Measurements from ENCODE around the gene ZNHIT1. TPM values are rescaled to one million over a fixed set of nuclear protein-coding genes. Genes with fewer than 3 reads are reported as not detected.
A peak's percentile ranks its signal among the peaks of the same experiment; 100 is the strongest.

Gene ZNHIT1
- polyA plus RNA-seq, 3 donors, result 29.3 to 109 (median 74.9) TPM

- TF ChIP-seq CTCF (IDR thresholded peaks at IDR 0.05), result no peak
- Mint-ChIP-seq H3K4me1 (peaks cover 40% of the 10 kb centered on the region), H3K36me3 (peaks cover 29 to 44% of the 10 kb centered on the region in 2 donors), H3K27ac (peak overlapping the region; percentile 90 to 98 (median 96)), H3K4me3 (peak overlapping the region; percentile 96 to 97), H3K9me3 (peaks cover 0 to 2% (median 0%) of the 10 kb centered on the region in 7 donors), H3K27me3 (ENCODE audit: low read depth in 3 of 3) (peaks cover 0 to under 1% (median 0%) of the 10 kb centered on the region in 3 donors)
- Histone ChIP-seq H3K27ac (ENCODE audit: low read depth in 1 of 2, low read length in 2 of 2) (peak overlapping the region; percentile 67 to 96), H2AFZ (ENCODE audit: insufficient read depth, low read depth, low read length, poor library complexity, severe bottlenecking) (peak overlapping the region; percentile 91), H3K36me3 (replicated peaks in 1 of 2; ENCODE audit: control insufficient read depth in 1 of 2, insufficient read depth in 2 of 2, low read length in 2 of 2) (peaks cover 5 to 29% of the 10 kb centered on the region in 2 donors), H3K27me3 (ENCODE audit: control insufficient read depth in 2 of 2, insufficient read depth in 2 of 2, low read length in 2 of 2) (no peaks in the 10 kb centered on the region), H3K4me2 (replicated peaks; ENCODE audit: extremely low read depth, low read length, poor library complexity, severe bottlenecking) (peak overlapping the region; percentile 94), H3K4me1 (ENCODE audit: control insufficient read depth in 1 of 2, insufficient read depth in 2 of 2, low read length in 2 of 2) (peaks cover 34 to 45% of the 10 kb centered on the region in 2 donors), H4K20me1 (ENCODE audit: insufficient read depth, low read length) (peaks cover 69% of the 10 kb centered on the region), H3K4me3 (replicated peaks in 1 of 3; ENCODE audit: low read depth in 2 of 3, low read length in 3 of 3) (peak overlapping the region; percentile 68 to 97 (median 78)), H3K9ac (ENCODE audit: insufficient read depth, low read length, poor library complexity, severe bottlenecking) (peak overlapping the region; percentile 82), H3K9me3 (replicated peaks in 1 of 2; ENCODE audit: control insufficient read depth in 1 of 2, insufficient read depth in 1 of 2, low read length in 2 of 2) (no peaks in the 10 kb centered on the region), H3K79me2 (ENCODE audit: insufficient read depth, low read length) (peaks cover 65% of the 10 kb centered on the region)
- WGBS (ENCODE audit: insufficient coverage), result 33% methylated on average over 32 of the region's 32 CpGs
- intact Hi-C loops (cut with micrococcal nuclease), result loop anchor here in 1 of 2 donors (2.0 to 10.0 kb wide), 3 partner anchors 28 to 660 kb away; partner anchors contain the start of genes FBXO24, LRCH4 and PLOD3
- no peak for DNase-seq
Measured at GRCh38 chr7:101245147-101245668, 27.2 kb downstream of the ZNHIT1 start.

- no peak overlapping the region for H3K27ac ChIP-seq (ENCODE audit: low read depth in 1 of 2, low read length in 2 of 2)
- H3K36me3 ChIP-seq (replicated peaks in 1 of 2; ENCODE audit: control insufficient read depth in 1 of 2, insufficient read depth in 2 of 2, low read length in 2 of 2), result peaks cover 5 to 23% of the 10 kb centered on the region in 2 donors
- no peak overlapping the region for H3K4me3 ChIP-seq (replicated peaks in 1 of 3; ENCODE audit: low read depth in 2 of 3, low read length in 3 of 3)
- H3K27me3 ChIP-seq (ENCODE audit: control insufficient read depth in 2 of 2, insufficient read depth in 2 of 2, low read length in 2 of 2), result no peaks in the 10 kb centered on the region
- H3K4me3 Mint-ChIP-seq, result no peak overlapping the region
- intact Hi-C loops (cut with micrococcal nuclease), result loop anchor here in 1 of 2 donors (10.0 kb wide), 2 partner anchors 103 to 663 kb away; partner anchors contain the start of genes FBXO24 and LRCH4
- no peak overlapping the region for H3K9ac ChIP-seq (ENCODE audit: insufficient read depth, low read length, poor library complexity, severe bottlenecking)
- H2AFZ ChIP-seq (ENCODE audit: insufficient read depth, low read depth, low read length, poor library complexity, severe bottlenecking), result no peak overlapping the region
- H3K27me3 Mint-ChIP-seq (ENCODE audit: low read depth in 3 of 3), result peaks cover 0 to 1% (median 0%) of the 10 kb centered on the region in 3 donors
- peaks cover 43% of the 10 kb centered on the region for H3K4me1 Mint-ChIP-seq
- peaks cover 39 to 46% of the 10 kb centered on the region in 2 donors for H3K4me1 ChIP-seq (ENCODE audit: control insufficient read depth in 1 of 2, insufficient read depth in 2 of 2, low read length in 2 of 2)
- H4K20me1 ChIP-seq (ENCODE audit: insufficient read depth, low read length), result peaks cover 58% of the 10 kb centered on the region
- no peak overlapping the region for H3K27ac Mint-ChIP-seq
- WGBS (ENCODE audit: insufficient coverage), result 98% methylated on average over 5 of the region's 5 CpGs
- no peak overlapping the region for H3K4me2 ChIP-seq (replicated peaks; ENCODE audit: extremely low read depth, low read length, poor library complexity, severe bottlenecking)
- no peak for DNase-seq
- H3K36me3 Mint-ChIP-seq, result peaks cover 18 to 33% of the 10 kb centered on the region in 2 donors
- TF ChIP-seq CTCF (IDR thresholded peaks at IDR 0.05), result no peak
- H3K9me3 Mint-ChIP-seq, result no peaks in the 10 kb centered on the region
- H3K79me2 ChIP-seq (ENCODE audit: insufficient read depth, low read length), result peaks cover 79% of the 10 kb centered on the region
- no peaks in the 10 kb centered on the region for H3K9me3 ChIP-seq (replicated peaks in 1 of 2; ENCODE audit: control insufficient read depth in 1 of 2, insufficient read depth in 1 of 2, low read length in 2 of 2)
Measured at GRCh38 chr7:101248276-101248675, 30.3 kb downstream of the ZNHIT1 start.

All from CD14-positive monocyte (primary cell).